ENCODE data around the gene FKBP9.
"Not testable (repeated sequence)": the region's sequence is repeated elsewhere in the genome, so short reads cannot be mapped to it uniquely, and the experiment has no call there.

GRCh38 chr7:32992750-32993149 lies 35.5 kb downstream of the FKBP9 start:
- TF ChIP-seq POLR2AphosphoS5 (IDR thresholded peaks at IDR 0.05; ENCODE audit: borderline replicate concordance, low read depth, low read length); EZH2 (IDR thresholded peaks at IDR 0.05): not testable (repeated sequence)
